DMS153 treated with DMSO at 0.1 percent for 48 hours (cell line): Measurements from ENCODE around the gene PREB.
"Not testable (repeated sequence)": the region's sequence is repeated elsewhere in the genome, so short reads cannot be mapped to it uniquely, and the experiment has no call there.

Experiments used
- DNase-seq: peaks from one replicate; lab custom pipeline; 2025; ENCODE audit not compliant: unreplicated experiment; lab: John Stamatoyannopoulos, UW

PREB gene, protein sequence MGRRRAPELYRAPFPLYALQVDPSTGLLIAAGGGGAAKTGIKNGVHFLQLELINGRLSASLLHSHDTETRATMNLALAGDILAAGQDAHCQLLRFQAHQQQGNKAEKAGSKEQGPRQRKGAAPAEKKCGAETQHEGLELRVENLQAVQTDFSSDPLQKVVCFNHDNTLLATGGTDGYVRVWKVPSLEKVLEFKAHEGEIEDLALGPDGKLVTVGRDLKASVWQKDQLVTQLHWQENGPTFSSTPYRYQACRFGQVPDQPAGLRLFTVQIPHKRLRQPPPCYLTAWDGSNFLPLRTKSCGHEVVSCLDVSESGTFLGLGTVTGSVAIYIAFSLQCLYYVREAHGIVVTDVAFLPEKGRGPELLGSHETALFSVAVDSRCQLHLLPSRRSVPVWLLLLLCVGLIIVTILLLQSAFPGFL

DNA sequence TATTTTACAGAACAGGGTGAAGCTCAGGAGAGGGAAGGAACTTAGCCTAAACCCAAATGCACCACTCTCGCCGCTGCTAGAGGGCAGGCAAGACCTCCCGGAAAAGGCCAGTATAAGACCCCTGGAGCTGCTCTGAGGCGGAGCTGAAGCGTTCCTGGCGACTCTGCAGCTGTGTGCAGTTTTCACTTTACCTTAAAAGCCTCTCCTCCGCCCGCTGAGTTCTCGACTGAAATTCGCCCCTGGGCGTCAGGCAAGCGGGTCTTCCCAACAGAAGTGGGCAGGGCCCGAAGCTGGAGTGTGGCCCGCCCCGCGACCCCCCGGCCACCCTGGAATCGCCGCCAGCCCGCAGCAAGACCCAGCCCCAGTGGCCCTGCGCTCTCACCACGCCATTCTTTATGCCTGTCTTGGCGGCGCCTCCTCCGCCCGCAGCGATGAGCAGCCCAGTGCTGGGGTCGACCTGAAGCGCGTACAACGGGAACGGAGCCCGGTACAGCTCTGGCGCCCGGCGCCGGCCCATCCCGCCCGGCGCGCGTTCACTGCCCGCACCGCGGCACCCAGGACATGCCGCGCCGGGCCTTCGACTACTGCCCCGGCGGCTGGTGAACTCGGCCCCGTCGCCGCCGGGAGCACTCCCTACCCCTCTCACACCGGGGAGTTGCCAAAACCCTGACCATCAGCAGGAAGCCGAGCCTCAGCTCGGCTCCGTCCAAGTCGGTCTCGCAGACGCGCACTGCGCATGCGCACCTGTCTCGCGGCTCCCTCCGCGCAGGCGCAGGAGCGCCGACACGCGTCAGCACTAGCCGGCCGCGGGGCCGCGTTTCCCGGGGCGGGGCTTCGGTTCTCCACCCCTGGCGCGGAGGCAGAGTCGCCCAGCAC lies at the start of gene PREB:
Gene PREB, minus strand, starts transcription at position 732 of the 876 bp plus-strand sequence. Its CDS starts 215 bp downstream, at position 517.
- DNase-seq, result peak; percentile 91

GRCh38 chr2:27184115-27184514 lies 49.7 kb upstream of the PREB start:
- no peak for DNase-seq

- DNase-seq, result no peak
Observed at GRCh38 chr2:27182346-27182745, 47.9 kb upstream of the PREB start.

DNA sequence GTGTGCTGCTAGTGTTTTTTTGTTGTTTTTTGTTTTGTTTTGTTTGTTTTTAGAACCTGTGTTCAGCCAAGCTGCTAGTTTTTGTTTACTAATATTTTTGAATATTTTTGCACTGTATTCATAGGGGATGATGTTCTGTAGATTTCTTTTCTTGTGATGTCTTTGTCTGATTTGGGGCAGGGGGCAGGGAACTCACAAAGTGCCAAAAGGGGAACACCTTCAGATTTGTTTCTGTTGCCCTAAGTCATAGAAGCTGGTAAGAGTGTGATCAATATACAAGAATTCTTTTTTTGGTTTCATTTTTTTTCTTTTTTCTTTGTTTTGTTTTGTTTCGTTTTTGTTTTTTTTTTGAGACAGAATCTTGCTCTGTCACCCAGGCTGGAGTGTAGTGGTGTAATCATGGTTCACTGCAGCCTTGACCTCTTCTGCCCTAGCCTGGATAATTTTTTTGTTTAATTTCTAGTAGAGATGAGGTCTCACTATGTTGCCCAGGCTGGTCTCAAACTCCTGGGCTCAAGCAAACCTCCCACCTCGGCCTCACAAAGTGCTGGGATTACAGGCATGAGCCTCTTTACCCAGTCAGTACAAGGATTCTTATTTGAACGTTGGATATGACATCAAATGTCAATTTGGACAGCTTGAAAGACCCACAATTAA lies 45.0 kb upstream of the PREB start:
- DNase-seq, result no peak

DNA sequence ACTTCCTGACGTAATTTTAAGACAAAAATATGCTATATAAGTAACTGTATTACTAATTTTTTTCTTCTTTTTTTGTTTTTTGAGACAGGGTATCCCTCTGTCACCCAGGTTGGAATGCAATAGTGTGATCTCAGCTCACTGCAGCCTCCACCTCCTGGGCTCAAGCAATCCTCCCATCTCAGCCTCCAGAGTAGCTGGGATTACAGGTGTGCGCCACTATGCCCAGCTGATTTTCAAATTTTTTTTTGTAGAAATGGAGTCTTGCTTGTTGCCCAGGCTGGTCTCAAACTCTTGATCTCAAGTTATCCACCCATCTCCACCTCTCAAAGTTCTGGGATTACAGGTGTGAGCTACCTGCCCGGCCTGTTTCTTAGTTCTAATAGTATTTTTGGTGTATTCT lies 44.0 kb upstream of the PREB start:
- no peak for DNase-seq

DNA sequence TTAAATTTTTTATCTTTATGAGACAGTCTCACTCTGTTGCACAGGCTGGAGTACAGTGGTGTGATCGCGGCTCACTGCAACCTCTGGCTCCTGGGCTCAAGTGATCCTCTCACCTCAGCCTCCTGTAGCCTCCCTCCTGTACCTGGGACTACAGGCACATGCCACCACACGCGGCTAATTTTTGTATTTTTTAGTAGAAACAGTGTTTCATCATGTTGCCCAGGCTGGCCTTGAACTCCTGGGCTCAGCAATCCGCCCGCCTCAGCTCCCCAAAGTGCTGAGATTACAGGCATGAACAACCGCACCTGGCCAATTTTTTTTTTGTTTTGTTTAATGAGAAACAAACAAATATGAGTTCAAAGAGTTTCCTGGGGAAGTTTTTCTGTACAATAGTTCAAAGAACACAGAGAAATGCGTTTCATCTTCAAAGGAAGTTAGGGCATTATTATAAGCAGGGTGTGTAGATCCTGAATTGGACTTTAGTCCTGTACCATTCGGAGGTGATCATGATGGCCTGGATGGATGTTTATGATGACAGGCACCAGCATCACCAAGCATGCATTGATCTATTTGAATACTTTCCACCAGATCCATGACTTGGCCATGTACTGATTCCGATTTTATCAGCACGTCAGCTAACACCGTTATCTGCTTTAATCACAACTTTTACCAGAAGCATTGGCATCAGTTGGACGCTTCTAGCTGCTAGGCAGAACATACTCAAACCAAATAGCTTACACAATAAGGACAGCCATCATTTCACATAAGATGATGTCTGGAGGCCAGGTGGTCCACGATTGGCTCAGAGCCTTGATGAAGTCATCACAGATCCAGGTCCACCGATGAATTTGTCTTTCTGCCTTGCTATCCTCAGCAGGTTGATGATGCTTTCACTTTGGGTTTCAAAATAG lies 43.3 kb upstream of the PREB start:
- no peak for DNase-seq

DNA sequence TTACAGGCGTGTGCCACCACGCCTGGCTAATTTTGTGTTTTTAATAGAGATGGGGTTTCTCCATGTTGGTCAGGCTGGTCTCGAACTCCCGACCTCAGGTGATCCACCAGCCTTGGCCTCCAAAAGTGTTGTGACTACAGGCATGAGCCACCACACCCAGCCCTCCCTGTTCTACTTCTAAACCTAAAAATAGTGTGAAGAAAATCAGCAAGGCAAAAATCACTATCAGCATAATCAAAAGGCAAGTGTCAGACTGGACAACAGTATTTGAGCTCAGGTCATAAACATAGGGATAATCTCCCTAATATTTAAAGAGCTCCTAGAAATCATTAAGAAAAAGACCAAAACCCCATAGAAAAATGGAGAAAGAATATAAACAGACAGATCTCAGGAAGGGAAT lies 41.3 kb upstream of the PREB start:
- DNase-seq, result not testable (repeated sequence)

DNA sequence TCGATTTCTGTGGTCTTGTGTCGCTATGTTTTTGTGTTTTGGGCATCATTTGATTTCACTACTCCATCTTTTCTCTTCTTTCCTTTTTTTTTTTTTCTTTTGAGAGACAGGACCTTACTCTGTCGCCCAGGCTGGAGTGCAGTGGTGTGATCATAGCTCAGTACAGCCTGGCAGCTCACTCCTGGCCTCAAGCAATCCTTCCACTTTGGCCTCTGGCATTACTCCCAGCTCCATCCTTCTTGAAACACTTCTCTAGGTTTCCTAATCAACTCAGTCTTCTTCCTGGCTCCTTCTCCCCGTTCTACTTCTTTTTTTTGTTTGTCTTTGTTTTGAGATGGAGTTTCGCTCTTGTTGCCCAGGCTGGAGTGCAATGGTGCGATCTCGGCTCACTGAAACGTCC lies 40.9 kb upstream of the PREB start:
- DNase-seq, result no peak

DNA sequence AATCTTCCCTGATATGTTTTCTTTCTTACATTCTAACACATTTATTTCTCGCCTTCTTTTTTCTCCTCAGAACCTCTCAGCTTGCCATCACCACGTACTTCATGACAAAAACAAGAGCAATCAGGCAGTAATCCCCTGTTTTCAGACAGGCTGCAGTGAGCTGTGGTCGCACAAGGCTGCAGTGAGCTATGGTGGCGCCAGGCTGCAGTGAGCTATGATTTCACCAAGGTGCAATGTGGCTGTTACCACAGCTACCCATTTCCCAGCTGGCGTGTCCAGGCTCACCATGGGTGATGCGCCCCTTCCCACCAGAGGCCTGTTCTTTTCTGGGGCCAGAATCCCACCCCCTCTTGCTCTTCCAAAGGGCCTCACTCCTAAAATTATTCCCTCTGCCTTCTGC lies 40.2 kb upstream of the PREB start:
- DNase-seq, result no peak

- no peak for DNase-seq
Observed at GRCh38 chr2:27171351-27171848, 37.0 kb upstream of the PREB start.

- DNase-seq, result no peak
Observed at GRCh38 chr2:27170581-27171337, 36.3 kb upstream of the PREB start.

DNA sequence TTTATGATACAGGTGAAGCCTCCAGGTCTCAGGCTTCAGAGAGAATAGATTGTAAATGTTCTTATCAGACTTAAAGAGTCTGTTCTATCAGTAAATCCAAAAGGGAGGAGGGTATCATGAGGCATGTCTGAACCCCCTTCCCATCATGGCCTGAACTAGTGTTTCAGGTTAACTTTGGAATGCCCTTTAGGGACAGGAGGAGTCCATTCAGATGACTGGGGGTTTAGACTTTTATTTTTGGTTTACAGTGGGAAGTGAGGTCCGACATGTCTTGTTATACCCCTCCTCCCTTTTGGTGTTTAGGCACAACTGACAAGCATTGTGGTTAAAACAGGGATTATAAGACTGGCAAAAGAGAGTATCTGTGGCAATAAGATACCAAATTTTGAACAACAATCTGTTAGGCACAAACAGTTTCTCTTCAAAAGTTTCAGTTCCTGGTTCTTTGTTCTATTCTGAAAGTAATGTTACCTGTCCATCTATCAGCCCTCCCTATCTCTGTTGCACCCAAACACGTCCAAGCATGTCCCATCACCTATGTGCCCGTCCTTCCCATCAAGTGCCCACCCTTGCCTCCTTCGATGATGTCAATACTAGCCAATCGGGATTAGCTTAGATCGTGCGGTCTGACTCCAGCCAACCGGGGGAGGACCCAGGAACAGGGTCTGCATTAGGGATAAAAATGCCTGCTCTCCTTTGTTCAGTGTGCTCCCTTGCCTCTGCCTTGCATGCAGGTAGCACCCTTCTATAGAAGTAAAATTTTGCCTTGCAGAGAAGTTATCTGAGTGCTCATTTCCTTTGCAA lies 30.7 kb upstream of the PREB start:
- no peak for DNase-seq

DNA sequence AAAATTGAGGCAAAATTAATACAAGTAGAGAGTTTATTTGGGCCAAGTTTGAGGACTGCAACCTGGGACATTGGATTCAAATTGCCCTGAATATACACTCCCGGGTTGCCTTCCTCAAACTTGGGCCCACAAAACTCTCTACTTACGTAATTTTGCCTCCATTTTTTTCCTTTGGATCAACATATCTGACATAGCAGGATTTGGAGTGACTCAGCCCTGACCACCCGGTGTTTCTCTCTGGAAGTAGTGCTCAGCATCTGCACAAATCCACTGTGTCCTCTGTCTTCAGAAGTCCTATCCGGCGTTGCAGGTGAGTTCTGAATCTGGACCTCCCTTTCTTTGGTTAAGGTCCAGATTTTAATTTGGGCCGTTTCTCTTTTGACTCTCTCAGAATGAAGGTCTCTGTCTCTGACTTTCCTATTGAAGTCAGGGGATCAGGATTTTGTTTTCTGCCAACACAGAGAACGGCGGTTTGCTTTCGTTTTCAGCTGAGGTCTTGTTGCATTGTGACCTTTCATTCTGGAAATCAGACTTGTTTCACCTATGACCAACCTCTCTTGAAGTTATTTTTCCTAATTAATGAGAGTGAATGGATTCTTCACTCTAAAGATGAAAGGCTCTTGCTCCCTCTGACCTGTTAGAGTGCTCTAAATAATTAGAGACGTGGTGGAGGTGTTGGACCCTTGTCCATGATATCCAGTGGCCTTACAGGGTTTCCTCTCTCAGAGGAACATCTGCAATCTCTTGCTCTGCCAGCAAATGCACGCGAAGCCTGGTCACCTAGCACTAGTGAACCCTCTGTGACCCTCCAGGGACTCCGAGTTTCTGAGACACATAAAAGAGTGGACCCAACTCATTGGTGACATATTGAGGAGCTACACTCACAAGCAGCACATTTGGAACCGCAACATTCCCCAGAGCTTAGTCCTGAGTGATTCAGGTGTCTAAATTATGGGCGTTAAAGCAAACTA lies 28.0 kb upstream of the PREB start:
- DNase-seq, result no peak

- no peak for DNase-seq
Observed at GRCh38 chr2:27160191-27160590, 25.8 kb upstream of the PREB start.

- DNase-seq, result no peak
Observed at GRCh38 chr2:27159271-27159670, 24.8 kb upstream of the PREB start.

DNA sequence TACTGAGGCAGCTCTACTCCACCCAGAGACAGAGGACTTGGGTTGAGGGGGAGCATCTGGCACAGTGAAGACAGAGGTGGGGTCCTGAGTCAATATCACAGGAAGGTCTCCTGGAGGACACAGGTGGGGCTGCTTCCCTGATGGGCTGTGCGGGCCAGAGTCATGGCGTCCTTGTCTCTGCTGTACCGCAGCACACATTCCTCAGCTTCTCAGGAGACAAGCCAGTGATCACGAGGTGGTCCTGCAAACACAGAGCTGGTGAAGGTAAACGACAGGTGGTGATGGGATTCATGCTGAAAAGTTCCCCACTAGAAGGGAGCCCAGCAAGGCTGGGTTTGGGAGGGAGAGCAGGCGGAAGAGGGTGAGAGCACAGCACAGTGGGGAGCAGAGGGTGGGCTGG lies 24.0 kb upstream of the PREB start:
- no peak for DNase-seq

DNA sequence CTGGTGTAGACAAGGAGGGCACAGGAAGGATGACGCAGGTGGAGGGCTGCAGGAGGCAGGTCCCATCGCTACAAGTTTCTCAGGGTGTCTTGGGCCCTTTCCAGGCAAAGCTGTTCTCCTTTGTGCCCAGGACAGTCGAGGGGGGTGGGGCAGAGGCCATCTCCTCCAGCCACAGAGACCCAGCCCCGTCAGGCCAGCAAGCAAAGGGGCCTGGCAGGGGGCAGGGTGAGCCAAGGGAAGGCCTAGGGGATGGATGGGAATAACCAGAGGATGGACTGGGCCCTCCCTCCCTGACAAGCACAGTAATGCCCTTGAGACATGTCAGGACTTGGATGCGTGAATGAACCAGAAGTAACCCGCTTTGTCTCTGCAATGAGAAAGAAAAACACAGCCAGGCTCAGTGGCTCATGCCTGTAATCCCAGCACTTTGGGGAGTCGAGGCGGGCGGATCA lies 20.7 kb upstream of the PREB start:
- DNase-seq, result no peak

- no peak for DNase-seq
Observed at GRCh38 chr2:27154488-27154887, 20.1 kb upstream of the PREB start.
